Neural crest cell (in vitro differentiated cells): Measurements from ENCODE around the gene FILIP1. TPM values are rescaled to one million over a fixed set of nuclear protein-coding genes. Genes with fewer than 3 reads are reported as not detected.

Source experiments
- DNase-seq: peaks from one replicate; pipeline ENCODE4 v3.0.0; 2021; ENCODE audit warnings: low read depth, mixed read lengths, low spot score
- H3K27ac Mint-ChIP-seq: one replicate; pipeline ENCODE4 v1.8.0; 2021; ENCODE audit warnings: mild to moderate bottlenecking, mixed read lengths; ENCODE audit not compliant: unreplicated experiment
- H3K27me3 Mint-ChIP-seq: 2 replicates; pipeline ENCODE4 v1.8.0; 2021; ENCODE audit warnings: low read depth, mild to moderate bottlenecking, mixed read lengths
- H3K36me3 Mint-ChIP-seq: 2 replicates; pipeline ENCODE4 v1.8.0; 2021; ENCODE audit warnings: low read depth, mild to moderate bottlenecking, mixed read lengths
- H3K4me1 Mint-ChIP-seq: 2 replicates; pipeline ENCODE4 v1.8.0; 2021; ENCODE audit warnings: mixed read lengths
- H3K4me3 Mint-ChIP-seq: one replicate; pipeline ENCODE4 v1.8.0; 2021; ENCODE audit warnings: mild to moderate bottlenecking, mixed read lengths
- H3K9me3 Mint-ChIP-seq: 2 replicates; pipeline ENCODE4 v1.8.0; 2021; ENCODE audit warnings: mixed read lengths
- long read RNA-seq: library from polyadenylated mRNA; unstranded; transcript quantifications from one replicate; pipeline ENCODE4 v2.0.0, GENCODE V29; 2020
- total RNA-seq: library from RNA; stranded (reverse); gene quantifications from 2 replicates; pipeline ENCODE4 v1.2.1, GENCODE V29; 2021
- TF ChIP-seq, protein P1 (sequence below): fragments of 200-600 bp; sonication (generic); conservative IDR thresholded peaks from 2 replicates; pipeline ENCODE4 v1.5.0; 2021; ENCODE audit warnings: antibody characterized with exemption, mild to moderate bottlenecking

The FILIP1 gene, protein sequence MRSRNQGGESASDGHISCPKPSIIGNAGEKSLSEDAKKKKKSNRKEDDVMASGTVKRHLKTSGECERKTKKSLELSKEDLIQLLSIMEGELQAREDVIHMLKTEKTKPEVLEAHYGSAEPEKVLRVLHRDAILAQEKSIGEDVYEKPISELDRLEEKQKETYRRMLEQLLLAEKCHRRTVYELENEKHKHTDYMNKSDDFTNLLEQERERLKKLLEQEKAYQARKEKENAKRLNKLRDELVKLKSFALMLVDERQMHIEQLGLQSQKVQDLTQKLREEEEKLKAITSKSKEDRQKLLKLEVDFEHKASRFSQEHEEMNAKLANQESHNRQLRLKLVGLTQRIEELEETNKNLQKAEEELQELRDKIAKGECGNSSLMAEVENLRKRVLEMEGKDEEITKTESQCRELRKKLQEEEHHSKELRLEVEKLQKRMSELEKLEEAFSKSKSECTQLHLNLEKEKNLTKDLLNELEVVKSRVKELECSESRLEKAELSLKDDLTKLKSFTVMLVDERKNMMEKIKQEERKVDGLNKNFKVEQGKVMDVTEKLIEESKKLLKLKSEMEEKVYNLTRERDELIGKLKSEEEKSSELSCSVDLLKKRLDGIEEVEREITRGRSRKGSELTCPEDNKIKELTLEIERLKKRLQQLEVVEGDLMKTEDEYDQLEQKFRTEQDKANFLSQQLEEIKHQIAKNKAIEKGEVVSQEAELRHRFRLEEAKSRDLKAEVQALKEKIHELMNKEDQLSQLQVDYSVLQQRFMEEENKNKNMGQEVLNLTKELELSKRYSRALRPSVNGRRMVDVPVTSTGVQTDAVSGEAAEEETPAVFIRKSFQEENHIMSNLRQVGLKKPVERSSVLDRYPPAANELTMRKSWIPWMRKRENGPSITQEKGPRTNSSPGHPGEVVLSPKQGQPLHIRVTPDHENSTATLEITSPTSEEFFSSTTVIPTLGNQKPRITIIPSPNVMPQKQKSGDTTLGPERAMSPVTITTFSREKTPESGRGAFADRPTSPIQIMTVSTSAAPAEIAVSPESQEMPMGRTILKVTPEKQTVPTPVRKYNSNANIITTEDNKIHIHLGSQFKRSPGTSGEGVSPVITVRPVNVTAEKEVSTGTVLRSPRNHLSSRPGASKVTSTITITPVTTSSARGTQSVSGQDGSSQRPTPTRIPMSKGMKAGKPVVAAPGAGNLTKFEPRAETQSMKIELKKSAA (N-terminal part only)
- 0.79 and 0.89 TPM in 2 replicates for total RNA-seq
- long read RNA-seq, partial matches to known transcripts, result 1 of 2 reads
- long read RNA-seq, other reads (novel, unspliced or antisense), result 1 of 2 reads

DNA sequence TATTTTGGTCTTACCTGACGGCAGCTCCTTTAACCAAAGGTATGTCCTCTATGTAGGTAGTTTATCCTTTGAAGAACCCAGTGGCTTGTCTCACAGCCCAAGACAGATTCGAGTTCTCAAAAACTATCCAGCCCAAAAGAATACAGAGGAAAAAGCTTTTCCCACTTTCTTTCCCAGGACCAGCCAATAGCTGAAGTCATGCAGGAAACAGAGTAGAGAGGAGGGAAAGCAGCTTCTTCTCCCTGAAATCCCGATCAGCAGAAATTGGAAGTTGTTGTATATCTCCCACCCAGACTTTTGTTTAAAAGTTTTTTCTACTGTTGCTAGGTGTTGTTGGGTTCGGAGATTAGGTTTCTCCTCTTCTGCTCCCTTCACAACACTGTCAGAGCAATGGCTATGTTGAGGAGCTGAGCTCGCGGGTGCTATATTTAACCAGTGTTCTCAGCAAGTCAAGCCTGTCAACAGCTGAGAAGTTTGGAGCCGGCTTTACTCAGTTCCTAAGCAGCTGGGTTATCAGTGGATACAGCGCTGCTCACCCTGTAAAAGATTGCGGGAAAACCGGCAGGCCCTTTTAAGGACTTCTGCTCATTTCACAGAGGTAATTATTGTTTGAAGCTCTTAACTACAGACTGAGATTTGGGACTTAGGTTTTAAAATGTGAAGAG, at the start of gene FILIP1:
Gene FILIP1 (minus strand): TSS at position 401 of the 665 bp plus-strand sequence. CDS start 78,828 bp downstream, outside the sequence.
- peaks cover under 1% of the 10 kb centered on the region for H3K4me1 Mint-ChIP-seq
- DNase-seq, result no peak
- H3K9me3 Mint-ChIP-seq, result no peaks in the 10 kb centered on the region
- H3K4me3 Mint-ChIP-seq, result no peak within 1 kb of the TSS
- no peak within 1 kb of the TSS for H3K27ac Mint-ChIP-seq
- no peaks in the 10 kb centered on the region for H3K36me3 Mint-ChIP-seq
- TF ChIP-seq, protein P1, sequence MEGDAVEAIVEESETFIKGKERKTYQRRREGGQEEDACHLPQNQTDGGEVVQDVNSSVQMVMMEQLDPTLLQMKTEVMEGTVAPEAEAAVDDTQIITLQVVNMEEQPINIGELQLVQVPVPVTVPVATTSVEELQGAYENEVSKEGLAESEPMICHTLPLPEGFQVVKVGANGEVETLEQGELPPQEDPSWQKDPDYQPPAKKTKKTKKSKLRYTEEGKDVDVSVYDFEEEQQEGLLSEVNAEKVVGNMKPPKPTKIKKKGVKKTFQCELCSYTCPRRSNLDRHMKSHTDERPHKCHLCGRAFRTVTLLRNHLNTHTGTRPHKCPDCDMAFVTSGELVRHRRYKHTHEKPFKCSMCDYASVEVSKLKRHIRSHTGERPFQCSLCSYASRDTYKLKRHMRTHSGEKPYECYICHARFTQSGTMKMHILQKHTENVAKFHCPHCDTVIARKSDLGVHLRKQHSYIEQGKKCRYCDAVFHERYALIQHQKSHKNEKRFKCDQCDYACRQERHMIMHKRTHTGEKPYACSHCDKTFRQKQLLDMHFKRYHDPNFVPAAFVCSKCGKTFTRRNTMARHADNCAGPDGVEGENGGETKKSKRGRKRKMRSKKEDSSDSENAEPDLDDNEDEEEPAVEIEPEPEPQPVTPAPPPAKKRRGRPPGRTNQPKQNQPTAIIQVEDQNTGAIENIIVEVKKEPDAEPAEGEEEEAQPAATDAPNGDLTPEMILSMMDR, result no peak
- no peaks in the 10 kb centered on the region for H3K27me3 Mint-ChIP-seq

DNA sequence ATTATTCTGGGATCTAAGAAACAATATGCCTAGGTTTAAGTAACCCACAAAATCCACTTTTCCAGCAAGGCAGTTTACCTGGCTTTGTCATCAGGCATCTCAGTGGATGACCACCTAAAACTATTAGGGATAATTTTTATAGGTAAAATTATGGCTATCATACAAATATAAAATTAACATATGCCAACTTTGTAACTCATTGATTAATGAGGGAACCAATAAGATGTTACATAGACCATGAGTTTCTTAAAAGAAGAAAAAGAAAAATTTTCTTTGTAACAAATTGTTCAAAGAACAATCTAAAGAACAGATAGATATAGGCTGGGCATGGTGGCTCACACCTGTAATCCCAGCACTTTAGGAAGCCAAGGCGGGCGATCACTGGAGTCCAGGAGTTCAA, 49.7 kb upstream of the FILIP1 start:
- H3K9me3 Mint-ChIP-seq, result peaks cover 3% of the 10 kb centered on the region
- TF ChIP-seq, protein P1, result no peak
- no peak overlapping the region for H3K27ac Mint-ChIP-seq
- DNase-seq, result no peak
- H3K4me3 Mint-ChIP-seq, result no peak overlapping the region
- H3K36me3 Mint-ChIP-seq, result no peaks in the 10 kb centered on the region
- no peaks in the 10 kb centered on the region for H3K4me1 Mint-ChIP-seq
- peaks cover 2% of the 10 kb centered on the region for H3K27me3 Mint-ChIP-seq

DNA sequence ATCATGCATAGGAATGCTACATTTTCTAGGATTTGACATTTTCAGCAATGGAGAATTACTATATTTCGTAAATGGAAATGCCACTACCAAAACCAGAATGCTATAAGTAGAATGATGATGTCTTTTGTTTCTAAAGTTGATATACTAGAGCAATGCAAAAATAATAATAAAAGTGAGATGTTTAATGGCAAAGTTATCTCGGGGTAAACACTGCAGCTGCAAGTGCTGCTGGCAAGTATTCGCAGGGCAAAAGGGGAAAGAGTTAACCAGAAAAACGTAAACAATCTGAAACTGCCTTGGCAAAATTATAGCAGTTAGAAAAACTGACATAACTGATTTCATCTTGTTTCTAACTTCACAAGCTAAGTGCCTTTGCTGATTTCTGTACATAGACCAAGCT, 45.5 kb upstream of the FILIP1 start:
- Mint-ChIP-seq H3K4me1 (no peaks in the 10 kb centered on the region), H3K9me3 (peaks cover 3% of the 10 kb centered on the region), H3K27me3 (peaks cover 2% of the 10 kb centered on the region), H3K4me3 (no peak overlapping the region), H3K36me3 (no peaks in the 10 kb centered on the region), H3K27ac (no peak overlapping the region)
- no peak for DNase-seq
- TF ChIP-seq, protein P1, result no peak

DNA sequence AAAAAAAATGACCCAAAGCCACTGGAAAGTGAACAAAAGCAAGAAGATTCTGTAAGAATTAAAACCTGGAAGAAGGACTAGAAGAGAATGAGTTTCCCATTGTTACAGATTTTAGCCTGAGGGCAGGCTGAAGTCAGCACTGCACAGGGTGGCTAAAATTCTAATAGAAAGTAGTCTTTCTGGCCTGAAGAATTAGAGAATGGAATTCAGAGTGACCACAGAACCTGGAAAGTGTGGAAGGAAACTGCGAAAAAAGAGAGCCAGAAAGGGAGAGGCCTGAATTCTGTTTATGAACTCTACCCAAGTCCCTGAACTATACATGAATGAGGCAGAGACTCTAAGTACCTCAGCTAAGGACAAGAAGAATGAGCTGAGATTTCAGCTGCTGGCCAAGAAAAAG, 38.9 kb upstream of the FILIP1 start:
- Mint-ChIP-seq H3K36me3 (no peaks in the 10 kb centered on the region), H3K27ac (no peak overlapping the region), H3K9me3 (no peaks in the 10 kb centered on the region), H3K4me3 (no peak overlapping the region), H3K27me3 (no peaks in the 10 kb centered on the region), H3K4me1 (peaks cover 3% of the 10 kb centered on the region)
- TF ChIP-seq, protein P1, result no peak
- no peak for DNase-seq
